ENCODE results near the gene INO80.

Gene INO80

DNA sequence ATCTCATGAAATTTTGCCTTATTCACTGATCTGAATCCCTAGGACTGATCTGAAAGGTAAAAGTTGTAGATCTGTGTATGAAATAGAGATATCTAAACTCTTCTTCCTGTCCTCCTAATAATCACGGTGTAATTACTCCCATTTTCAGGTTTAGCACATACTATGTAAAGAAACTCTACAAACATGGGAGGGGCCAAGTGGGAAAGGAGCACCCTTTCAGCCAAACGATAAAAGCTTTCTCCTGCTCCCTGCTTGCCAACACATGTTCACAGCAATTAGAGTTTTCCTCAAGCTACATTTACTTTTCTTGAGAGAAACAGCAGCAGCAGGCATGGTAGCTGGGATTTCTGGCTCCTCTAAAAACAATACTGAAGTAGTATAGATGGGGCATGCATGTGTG lies 91.2 kb downstream of the INO80 start:
- no peak for DNase-seq (ENCODE audit: extremely low read depth, low read depth)
- TF ChIP-seq CTCF (IDR thresholded peaks at IDR 0.05; ENCODE audit: low read depth, low read length) = no peak

- peak; percentile 73 for DNase-seq (ENCODE audit: extremely low read depth, low read depth)
- TF ChIP-seq CTCF (IDR thresholded peaks at IDR 0.05; ENCODE audit: low read depth, low read length) = no peak
Observed at GRCh38 chr15:41024131-41024530, 91.9 kb downstream of the INO80 start.

DNA sequence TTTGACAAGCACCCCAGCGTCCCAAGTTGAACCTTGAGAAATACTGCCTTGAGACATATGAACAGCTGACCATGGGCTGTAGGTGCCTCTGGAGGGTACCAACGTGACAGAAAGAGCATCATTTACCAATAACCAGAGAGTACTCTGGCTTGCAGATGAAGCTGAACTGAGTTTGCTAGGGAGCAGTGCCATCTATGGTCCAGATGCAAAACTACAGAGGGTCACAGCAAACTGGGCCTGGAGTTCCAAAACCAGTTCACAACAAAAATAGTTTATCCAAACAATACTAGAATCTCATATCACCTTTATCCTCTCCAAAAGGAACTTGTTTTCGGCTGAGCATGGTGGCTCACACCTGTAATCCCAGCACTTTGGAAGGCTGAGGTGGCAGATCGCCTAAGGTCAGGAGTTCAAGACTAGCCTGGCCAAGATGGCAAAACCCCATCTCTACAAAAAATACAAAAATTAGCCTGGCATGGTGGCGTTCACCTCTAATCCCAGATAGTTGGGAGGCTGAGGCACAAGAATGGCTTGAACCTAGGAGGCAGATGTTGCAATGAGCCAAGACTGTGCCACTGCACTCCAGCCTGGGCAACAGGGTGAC lies 93.5 kb downstream of the INO80 start:
- TF ChIP-seq CTCF (IDR thresholded peaks at IDR 0.05; ENCODE audit: low read depth, low read length) = peak; percentile 84
- peak; percentile 36 for DNase-seq (ENCODE audit: extremely low read depth, low read depth)

GRCh38 chr15:41020829-41021228 lies 95.3 kb downstream of the INO80 start:
- no peak for TF ChIP-seq CTCF (IDR thresholded peaks at IDR 0.05; ENCODE audit: low read depth, low read length)
- DNase-seq (ENCODE audit: extremely low read depth, low read depth) = no peak

- no peak for DNase-seq (ENCODE audit: extremely low read depth, low read depth)
- no peak for TF ChIP-seq CTCF (IDR thresholded peaks at IDR 0.05; ENCODE audit: low read depth, low read length)
Observed at GRCh38 chr15:41020311-41020710, 95.8 kb downstream of the INO80 start.

DNA sequence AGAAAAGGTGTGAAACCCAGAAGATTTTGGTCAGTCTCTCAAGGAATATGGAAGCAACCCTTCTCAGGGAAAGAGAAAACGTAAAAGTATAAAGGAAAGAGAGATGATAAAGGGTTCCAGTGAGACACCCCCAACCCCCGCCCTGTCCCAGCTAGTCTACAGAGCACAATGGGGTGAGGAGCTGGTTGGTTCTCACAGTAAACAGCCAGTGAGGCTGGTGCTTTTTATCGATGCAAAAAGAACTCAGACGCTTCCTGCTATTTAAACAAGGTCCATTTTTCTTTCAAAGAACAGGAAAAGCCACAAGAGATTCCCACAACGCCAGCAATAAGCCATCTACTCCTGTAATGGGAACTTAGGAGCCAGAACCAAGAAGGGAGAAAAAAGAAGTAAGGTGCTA lies 96.9 kb downstream of the INO80 start:
- no peak for TF ChIP-seq CTCF (IDR thresholded peaks at IDR 0.05; ENCODE audit: low read depth, low read length)
- no peak for DNase-seq (ENCODE audit: extremely low read depth, low read depth)

DNA sequence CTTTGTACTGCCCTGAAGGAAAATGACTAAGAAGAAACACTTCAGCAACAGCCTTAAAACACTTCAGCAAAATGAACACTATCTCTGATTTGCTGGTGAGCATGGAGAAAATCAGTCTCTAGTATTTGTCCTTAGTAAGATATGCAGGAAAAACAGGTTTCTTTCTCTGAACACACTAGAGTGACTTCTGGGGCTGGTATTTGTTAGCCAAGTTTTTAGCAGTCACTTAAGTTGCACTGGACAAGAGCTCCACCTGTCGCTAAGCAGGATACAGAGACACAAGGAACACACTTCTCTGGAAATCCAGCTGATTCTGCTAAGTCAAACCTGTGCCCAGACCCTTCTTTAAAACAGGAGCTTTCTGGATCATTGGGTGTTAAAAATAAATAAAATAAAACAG lies 97.5 kb downstream of the INO80 start:
- DNase-seq (ENCODE audit: extremely low read depth, low read depth) = no peak
- TF ChIP-seq CTCF (IDR thresholded peaks at IDR 0.05; ENCODE audit: low read depth, low read length) = peak; percentile 23
